Thymus (tissue), 11 donors: ENCODE measurements around the gene DCTN2. TPM values are rescaled to one million over a fixed set of nuclear protein-coding genes. Genes with fewer than 3 reads are reported as not detected.
A peak's percentile ranks its signal among the peaks of the same experiment; 100 is the strongest.
"Not testable (repeated sequence)": the region's sequence is repeated elsewhere in the genome, so short reads cannot be mapped to it uniquely, and the experiment has no call there.

Experiments
- DNase-seq, 9 donors: peaks; one replicate each; pipeline ENCODE4 v3.0.0-alpha.2; 2013; ENCODE audit warnings: low spot score in 9 of 9, low read depth in 6 of 9, missing footprints in 1 of 9
- H3K27ac ChIP-seq, 2 donors: one replicate each; pipeline ENCODE4 v1.5.1; 2013; ENCODE audit warnings: control low read depth in 1 of 2, low read depth in 1 of 2, low read length in 1 of 2, mild to moderate bottlenecking in 1 of 2, moderate library complexity in 1 of 2
- H3K27me3 ChIP-seq, 2 donors: one replicate each; pipeline ENCODE4 v1.5.1; 2013; ENCODE audit warnings: low read length in 1 of 2; ENCODE audit not compliant: control insufficient read depth in 2 of 2, insufficient read depth in 1 of 2
- H3K36me3 ChIP-seq, 2 donors: one replicate each; pipeline ENCODE4 v1.5.1; 2013; ENCODE audit warnings: low read length in 1 of 2, mild to moderate bottlenecking in 1 of 2, moderate library complexity in 1 of 2; ENCODE audit not compliant: control insufficient read depth in 2 of 2, insufficient read depth in 2 of 2
- H3K4me1 ChIP-seq, 2 donors: one replicate each; pipeline ENCODE4 v1.5.1; 2013; ENCODE audit warnings: low read length in 2 of 2; ENCODE audit not compliant: control insufficient read depth in 2 of 2, insufficient read depth in 2 of 2
- H3K4me3 ChIP-seq, 2 donors: one replicate each; pipeline ENCODE4 v1.5.1; 2013; ENCODE audit warnings: low read length in 2 of 2, control low read depth in 1 of 2, mild to moderate bottlenecking in 1 of 2
- H3K9me3 ChIP-seq, 2 donors: one replicate each; pipeline ENCODE4 v1.5.1; 2013; ENCODE audit warnings: low read length in 1 of 2, mild to moderate bottlenecking in 1 of 2; ENCODE audit not compliant: control insufficient read depth in 2 of 2, insufficient read depth in 1 of 2
- WGBS: extraction: QIAGEN DNeasy Blood & Tissue Kit; methylation state at CpG from one replicate; pipeline ENCODE4 v1.1.7; 2013; 5-methylcytosine and 5-hydroxymethylcytosine counted together
- polyA plus RNA-seq: library from polyadenylated mRNA; stranded (reverse); fragments of 200-250 nt; gene quantifications from one replicate; pipeline ENCODE4 v1.2.3, GENCODE V29; 2013
- total RNA-seq: library from RNA; stranded (reverse); fragments of 120-200 nt; gene quantifications from one replicate; pipeline ENCODE4 v1.2.4, GENCODE V29; 2013
- donor health status: healthy.

DCTN2 gene
- total and polyA plus RNA-seq, 2 donors: 56.4 to 79.7 TPM

- H3K36me3 ChIP-seq, H3K27ac ChIP-seq, H3K4me3 ChIP-seq, DNase-seq, H3K9me3 ChIP-seq: not testable (repeated sequence)
- WGBS: 97% methylated on average over 15 of the region's 15 CpGs
- Histone ChIP-seq H3K27me3 (peaks cover 10 to 54% of the 10 kb centered on the region in 2 donors), H3K4me1 (peaks cover 15% of the 10 kb centered on the region in 2 donors)
Observed at GRCh38 chr12:57588951-57589610, 42.1 kb upstream of the DCTN2 start.

GRCh38 chr12:57586832-57587429, 39.9 kb upstream of the DCTN2 start:
- 98% methylated on average over 3 of the region's 3 CpGs for WGBS
- Histone ChIP-seq H3K9me3 (peaks cover 0 to 4% of the 10 kb centered on the region in 2 donors), H3K4me1 (peaks cover 13 to 14% of the 10 kb centered on the region in 2 donors), H3K27ac (no peak overlapping the region), H3K27me3 (peaks cover 10 to 74% of the 10 kb centered on the region in 2 donors), H3K36me3 (no peaks in the 10 kb centered on the region), H3K4me3 (no peak overlapping the region)
- no peak for DNase-seq

- peaks cover 6 to 8% of the 10 kb centered on the region in 2 donors for H3K4me1 ChIP-seq
- H3K9me3 ChIP-seq: no peaks in the 10 kb centered on the region
- H3K27ac ChIP-seq: no peak overlapping the region
- DNase-seq: no peak
- no peaks in the 10 kb centered on the region for H3K36me3 ChIP-seq
- WGBS: 93% methylated on average over 3 of the region's 3 CpGs
- H3K27me3 ChIP-seq: peaks cover 10 to 79% of the 10 kb centered on the region in 2 donors
- H3K4me3 ChIP-seq: no peak overlapping the region
Observed at GRCh38 chr12:57586128-57586527, 39.1 kb upstream of the DCTN2 start.

- Histone ChIP-seq H3K36me3 (no peaks in the 10 kb centered on the region), H3K4me3 (no peak overlapping the region), H3K27me3 (peaks cover 10 to 86% of the 10 kb centered on the region in 2 donors), H3K4me1 (peaks cover 0 to under 1% of the 10 kb centered on the region in 2 donors), H3K9me3 (no peaks in the 10 kb centered on the region), H3K27ac (no peak overlapping the region)
- WGBS: 91% methylated on average over 2 of the region's 2 CpGs
- no peak for DNase-seq
Observed at GRCh38 chr12:57585156-57585555, 38.2 kb upstream of the DCTN2 start.

- Histone ChIP-seq H3K36me3 (no peaks in the 10 kb centered on the region), H3K4me1 (no peaks in the 10 kb centered on the region), H3K4me3 (no peak overlapping the region), H3K9me3 (no peaks in the 10 kb centered on the region), H3K27ac (no peak overlapping the region), H3K27me3 (peaks cover 10 to 89% of the 10 kb centered on the region in 2 donors)
- no peak for DNase-seq
Observed at GRCh38 chr12:57584690-57585089, 37.7 kb upstream of the DCTN2 start.

- H3K27ac ChIP-seq: no peak overlapping the region
- no peak overlapping the region for H3K4me3 ChIP-seq
- H3K36me3 ChIP-seq: no peaks in the 10 kb centered on the region
- no peak for DNase-seq
- 100% methylated on average over 2 of the region's 2 CpGs for WGBS
- peaks cover 10 to 87% of the 10 kb centered on the region in 2 donors for H3K27me3 ChIP-seq
- no peaks in the 10 kb centered on the region for H3K9me3 ChIP-seq
- H3K4me1 ChIP-seq: no peaks in the 10 kb centered on the region
Observed at GRCh38 chr12:57584050-57584449, 37.1 kb upstream of the DCTN2 start.

- DNase-seq: peak; percentile 40 to 88 (median 73)
- WGBS: 56% methylated on average over 13 of the region's 13 CpGs
- Histone ChIP-seq H3K9me3 (no peaks in the 10 kb centered on the region), H3K36me3 (no peaks in the 10 kb centered on the region), H3K27me3 (peaks cover 10 to 85% of the 10 kb centered on the region in 2 donors), H3K4me1 (no peaks in the 10 kb centered on the region), H3K4me3 (no peak overlapping the region), H3K27ac (no peak overlapping the region)
Observed at GRCh38 chr12:57583008-57583831, 36.2 kb upstream of the DCTN2 start.

- Histone ChIP-seq H3K36me3 (no peaks in the 10 kb centered on the region), H3K9me3 (no peaks in the 10 kb centered on the region), H3K27me3 (peaks cover 10 to 85% of the 10 kb centered on the region in 2 donors), H3K4me1 (no peaks in the 10 kb centered on the region), H3K27ac (no peak overlapping the region), H3K4me3 (no peak overlapping the region)
- no peak for DNase-seq
- 100% methylated on average over 1 of the region's 1 CpG for WGBS
Observed at GRCh38 chr12:57582440-57582839, 35.4 kb upstream of the DCTN2 start.

GRCh38 chr12:57581802-57582201, 34.8 kb upstream of the DCTN2 start:
- 98% methylated on average over 1 of the region's 1 CpG for WGBS
- Histone ChIP-seq H3K27ac (no peak overlapping the region), H3K36me3 (no peaks in the 10 kb centered on the region), H3K4me1 (no peaks in the 10 kb centered on the region), H3K27me3 (peaks cover 5 to 83% of the 10 kb centered on the region in 2 donors), H3K9me3 (no peaks in the 10 kb centered on the region), H3K4me3 (no peak overlapping the region)
- DNase-seq: no peak
